GM19467 (cell line): ENCODE measurements around the gene ROPN1L.

Source experiments
- ATAC-seq: cut with Tn5 transposase; IDR thresholded peaks from one replicate; pipeline ENCODE4 v1.9.1; 2021; ENCODE audit warnings: mild to moderate bottlenecking, moderate library complexity; ENCODE audit not compliant: unreplicated experiment

ROPN1L gene

DNA sequence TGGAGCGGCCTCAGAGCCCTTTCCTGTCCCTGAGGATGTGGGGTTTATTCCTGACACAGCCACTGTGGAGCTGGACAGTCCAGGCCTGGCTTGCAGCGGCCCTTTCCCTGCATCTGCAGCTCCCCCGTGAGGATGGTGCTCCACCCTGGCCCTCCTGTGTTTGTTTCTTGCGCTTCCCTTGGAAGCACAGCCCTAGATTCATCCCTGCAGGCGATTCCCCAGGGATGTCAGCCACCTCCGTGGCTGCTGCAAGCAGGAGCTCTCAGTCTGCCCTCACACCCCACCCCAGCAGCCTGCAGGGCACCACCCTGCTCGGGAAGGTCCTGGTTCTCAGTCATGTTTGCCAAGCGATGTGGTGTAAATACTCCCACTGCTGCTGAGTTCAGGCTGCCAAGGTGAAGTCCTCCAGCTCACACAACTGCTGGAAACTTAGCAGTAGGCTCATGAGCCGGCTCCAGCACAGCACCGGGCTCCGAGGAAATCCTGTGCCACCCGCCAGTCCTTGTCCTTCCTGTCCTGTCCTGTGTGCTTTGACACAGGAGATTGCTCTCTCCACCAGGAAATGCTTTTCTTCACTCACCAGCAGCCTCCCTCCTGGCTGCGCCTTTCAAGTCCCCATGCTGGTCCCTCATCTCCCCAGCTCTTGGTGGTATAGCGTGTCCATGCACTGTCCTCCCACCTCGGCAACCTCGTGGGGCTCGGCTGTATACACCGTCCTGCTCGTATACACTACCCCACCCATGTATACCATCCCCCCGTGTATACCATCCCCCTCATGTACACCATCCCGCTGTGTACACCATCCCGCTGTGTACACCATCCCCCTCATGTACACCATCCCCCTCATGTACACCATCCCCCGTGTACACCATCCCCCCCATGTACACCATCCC lies 16.2 kb downstream of the ROPN1L start:
- no peak for ATAC-seq

DNA sequence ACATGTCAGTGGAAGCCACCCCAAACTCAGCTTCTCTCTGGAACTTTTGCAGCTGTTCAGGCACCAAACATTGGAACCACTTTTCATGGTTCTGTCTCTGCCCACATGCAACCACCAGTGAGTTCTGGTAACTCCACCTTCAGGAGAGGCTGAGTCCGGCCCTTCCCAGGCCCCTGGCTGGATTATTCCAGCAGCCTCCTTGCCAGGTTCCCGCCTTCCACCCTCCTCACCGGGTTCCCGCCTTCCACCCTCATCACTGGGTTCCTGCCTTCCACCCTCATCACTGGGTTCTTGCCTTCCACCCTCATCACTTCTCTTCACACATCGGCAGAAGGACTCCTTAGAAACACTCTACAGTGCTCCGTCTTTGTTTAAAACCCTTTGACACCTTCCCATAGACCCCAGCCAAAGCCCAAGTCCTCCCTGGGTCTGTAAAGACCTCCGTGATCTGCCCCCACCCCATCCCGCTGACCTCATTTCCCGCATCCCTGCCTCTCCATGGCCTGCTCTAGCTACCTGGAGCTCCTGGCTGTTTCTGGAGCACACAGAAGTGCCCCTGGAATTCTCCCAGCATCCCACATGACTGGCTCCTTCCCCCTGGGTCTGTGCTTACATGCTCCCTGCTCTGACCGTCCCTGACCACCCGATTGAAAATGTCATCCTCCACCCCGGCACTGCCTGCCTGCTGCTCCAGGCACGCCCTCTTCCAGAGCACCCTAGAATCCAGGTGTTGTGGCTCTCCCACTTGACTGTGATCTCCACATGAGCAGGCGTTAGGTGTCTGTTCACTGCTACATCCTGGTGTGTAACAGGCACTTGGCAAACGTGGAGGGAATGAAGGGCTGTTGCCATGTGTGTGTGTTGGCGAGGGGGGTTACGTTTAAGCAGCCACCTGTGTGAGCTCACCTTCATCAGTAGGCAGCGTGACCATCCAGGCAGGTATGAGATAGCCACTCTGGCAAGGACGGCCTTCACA lies 17.7 kb downstream of the ROPN1L start:
- ATAC-seq = no peak

- ATAC-seq = no peak
These were observed 18.7 kb downstream of the ROPN1L start for GRCh38 chr5:10460252-10460906.

- no peak for ATAC-seq
These were observed 19.4 kb downstream of the ROPN1L start for GRCh38 chr5:10461041-10461440.

DNA sequence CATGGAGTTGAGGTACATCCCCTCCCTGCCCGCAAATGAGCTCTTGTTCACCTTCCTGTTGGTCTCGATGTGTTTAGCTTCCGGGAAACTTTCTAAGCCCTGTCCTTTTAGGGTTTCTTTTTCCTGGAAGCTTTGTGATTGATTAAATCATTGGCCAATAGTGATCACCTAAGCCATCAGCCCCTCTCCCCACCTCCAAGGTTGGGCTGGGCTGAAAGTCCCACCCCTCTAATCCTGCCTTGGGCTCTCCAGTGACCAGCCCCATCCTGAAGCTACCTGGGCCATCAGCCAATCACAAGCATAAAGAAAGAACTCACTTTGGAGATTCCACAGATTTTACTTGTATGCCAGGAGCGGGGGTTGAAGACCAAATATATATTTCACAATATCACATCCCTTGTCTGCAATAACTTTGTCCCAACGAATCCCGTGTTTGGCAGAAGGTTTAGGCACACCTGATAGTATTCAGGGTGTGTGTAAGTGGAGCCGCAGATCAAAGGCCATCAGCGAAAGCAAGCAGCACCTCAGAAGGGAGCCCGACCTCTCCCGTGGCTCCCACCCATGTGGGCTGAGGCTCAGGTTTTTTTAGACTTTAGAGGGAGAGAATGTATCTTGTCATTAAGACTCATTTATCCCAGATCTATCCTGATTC lies 20.4 kb downstream of the ROPN1L start:
- no peak for ATAC-seq

DNA sequence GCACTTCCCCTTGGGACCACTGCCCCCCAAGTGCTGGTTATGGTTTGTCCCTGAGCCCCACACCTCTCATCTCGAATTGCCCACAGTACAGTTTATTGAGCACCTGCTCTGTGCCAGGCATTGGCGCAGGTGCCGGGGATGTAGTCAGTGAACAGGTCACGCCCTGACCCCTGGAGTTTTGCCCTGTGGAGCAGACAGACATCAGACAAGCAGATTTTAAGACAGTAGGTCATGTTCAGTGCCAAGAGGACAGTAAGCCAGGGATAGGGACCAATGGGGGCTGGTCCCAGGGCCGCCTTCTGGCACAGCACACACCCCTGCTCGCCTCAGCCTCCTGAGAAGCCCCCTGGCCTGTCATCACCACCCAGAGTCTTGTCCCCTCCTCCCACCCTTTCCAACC lies 21.9 kb downstream of the ROPN1L start:
- ATAC-seq = no peak

- ATAC-seq = no peak
These were observed 22.5 kb downstream of the ROPN1L start for GRCh38 chr5:10464173-10464572.

GRCh38 chr5:10465726-10466125 lies 24.0 kb downstream of the ROPN1L start:
- no peak for ATAC-seq

GRCh38 chr5:10466446-10467073 lies 24.9 kb downstream of the ROPN1L start:
- no peak for ATAC-seq

GRCh38 chr5:10467281-10468198 lies 25.9 kb downstream of the ROPN1L start:
- ATAC-seq = no peak

DNA sequence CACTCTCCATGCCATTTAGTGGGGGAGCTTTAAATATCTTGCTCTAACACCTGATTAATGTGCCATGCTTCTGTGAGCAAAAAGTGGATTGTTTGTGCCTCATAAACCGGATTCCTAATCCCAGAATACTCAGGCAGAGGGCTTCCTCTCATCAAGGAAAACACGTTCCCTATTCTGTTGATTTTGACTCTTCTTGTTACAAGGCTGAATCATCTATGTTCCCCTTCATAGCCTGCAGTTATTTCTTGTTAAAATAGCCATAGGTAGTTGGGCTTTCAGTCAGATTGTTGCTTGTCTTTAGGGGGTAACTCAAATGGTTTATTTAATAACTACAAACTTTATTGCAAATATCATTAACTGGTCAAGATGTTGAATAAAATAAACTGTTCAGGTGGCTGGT lies 26.6 kb downstream of the ROPN1L start:
- no peak for ATAC-seq

DNA sequence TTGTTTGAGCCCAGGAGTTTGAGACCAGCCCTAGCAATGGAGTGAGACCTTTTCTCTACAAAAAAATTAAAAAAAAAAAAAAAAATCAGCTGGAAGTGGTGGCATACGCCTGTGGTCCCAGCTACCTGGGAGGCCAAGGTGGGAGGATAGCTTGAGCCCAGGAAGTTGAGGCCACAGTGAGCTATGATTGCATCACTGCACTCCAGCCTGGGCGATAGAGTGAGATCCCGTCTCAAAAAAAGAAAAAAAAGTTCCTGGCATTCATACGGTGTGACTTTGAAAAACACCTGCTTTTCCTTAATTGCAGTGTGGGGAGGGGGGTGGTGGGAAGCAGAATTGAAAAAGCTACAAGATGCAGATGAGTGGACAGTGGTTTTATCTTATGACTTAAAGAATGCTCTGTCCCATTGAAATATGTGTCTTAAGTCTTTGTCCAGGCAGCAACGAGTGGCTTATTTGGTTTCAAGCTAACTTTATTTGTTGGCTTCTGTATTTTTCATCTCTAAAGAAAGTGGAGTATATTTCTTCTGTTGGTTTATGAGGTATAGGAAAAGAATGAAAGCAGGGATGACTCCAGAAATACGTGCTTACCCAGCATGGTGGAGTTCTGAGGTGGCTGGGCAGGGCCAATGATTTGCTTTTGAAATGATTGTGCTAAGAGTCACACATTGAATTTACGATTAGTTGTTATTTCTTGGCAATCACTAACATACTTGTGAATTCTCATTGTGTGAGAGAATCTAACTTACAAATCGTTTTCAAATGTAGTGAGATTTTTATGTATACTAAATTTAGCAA lies 27.8 kb downstream of the ROPN1L start:
- no peak for ATAC-seq

DNA sequence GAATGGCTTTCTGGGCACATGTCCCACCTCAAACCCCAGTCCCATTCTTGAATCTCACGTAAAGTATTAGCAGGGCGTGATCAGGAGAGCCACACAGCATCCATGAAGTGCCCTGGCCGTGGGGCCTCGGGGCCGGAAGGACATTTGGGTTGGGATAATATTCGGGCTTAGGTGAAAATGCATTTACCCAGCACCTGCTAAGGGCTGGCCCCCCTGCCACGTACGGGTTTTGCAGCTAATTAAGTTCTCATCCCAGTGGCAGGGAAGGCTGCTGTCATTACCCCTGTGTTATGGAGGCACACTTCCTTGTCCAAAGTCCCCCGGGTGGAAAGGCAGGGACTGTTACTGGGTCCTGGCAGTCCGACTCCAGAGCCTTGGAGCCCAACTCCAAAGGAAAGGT lies 29.0 kb downstream of the ROPN1L start:
- ATAC-seq = no peak

GRCh38 chr5:10471677-10472076 lies 30.0 kb downstream of the ROPN1L start:
- no peak for ATAC-seq

- no peak for ATAC-seq
These were observed 32.9 kb downstream of the ROPN1L start for GRCh38 chr5:10474521-10475075.

GRCh38 chr5:10475931-10476676 lies 34.4 kb downstream of the ROPN1L start:
- ATAC-seq = no peak

- ATAC-seq = no peak
These were observed 35.2 kb downstream of the ROPN1L start for GRCh38 chr5:10476878-10477277.
